HG03520 (cell line): ENCODE measurements around the gene TROAP.
"Not testable (repeated sequence)": the region's sequence is repeated elsewhere in the genome, so short reads cannot be mapped to it uniquely, and the experiment has no call there.

Experiments used
- ATAC-seq: cut with Tn5 transposase; IDR thresholded peaks from one replicate; pipeline ENCODE4 v1.9.1; 2021; ENCODE audit warnings: mild to moderate bottlenecking, moderate library complexity; ENCODE audit not compliant: unreplicated experiment

The TROAP gene

DNA sequence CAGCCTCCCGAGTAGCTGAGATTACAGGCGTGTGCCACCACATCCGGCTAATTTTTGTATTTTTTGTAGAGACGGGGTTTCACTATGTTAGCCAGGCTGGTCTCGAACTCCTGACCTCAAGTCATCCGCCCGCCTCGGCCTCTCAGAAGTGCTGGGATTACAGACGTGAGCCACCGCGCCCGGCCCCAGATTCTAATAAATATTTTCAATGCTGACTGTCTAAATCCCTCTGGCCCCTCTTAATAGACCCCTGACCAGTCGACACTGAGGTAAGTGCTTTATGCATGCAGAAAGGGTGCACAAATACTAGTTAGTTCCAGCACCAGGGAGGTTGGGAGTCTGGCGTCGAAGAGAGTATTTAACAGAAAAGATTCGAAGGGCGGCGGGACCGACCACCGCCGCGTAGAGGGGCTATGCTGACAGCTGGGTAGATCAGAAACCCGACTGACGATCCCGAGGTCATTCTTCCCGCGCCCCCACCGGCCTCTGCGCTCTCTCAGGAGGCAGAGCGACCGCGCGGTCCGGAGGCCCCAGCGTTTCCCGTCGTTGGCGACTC is 43.1 kb downstream of the TROAP start:
- no peak for ATAC-seq

DNA sequence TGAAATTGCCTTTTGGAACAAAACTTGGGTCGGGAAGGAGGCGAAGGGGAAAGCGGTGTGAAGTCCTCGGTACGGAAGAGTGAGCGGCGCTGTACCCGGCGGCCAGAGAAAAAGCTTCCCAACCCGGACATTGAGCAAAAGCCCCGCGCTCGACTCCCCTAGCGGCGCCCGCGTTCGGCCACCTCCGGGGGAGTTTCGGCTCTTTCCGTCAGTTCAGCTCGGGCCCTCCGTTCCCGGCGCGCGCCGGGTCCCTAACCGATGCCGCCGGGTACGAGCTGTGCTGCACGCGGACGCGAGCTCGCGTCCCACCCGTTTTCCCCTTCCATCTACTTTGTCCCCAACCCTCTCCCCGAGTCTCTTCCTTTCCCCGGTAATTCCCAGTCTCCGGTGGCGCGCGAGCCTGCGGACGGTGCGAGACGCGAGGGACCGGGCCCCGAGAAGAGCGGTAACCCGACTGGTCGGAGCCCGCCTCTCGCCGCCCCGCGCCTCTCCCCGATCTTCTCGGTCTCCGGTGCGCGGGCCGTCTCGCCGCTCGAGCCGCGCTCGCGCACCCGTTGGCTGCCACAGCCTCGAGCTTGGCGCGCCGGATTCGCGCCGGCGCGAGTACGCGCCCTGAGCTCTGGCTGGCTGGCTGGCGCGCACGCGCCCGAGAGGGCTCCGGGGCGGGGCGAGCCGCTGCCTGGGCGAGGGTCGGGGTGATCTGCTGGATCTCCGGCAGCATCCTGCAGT is 43.8 kb downstream of the TROAP start:
- peak; percentile 58 for ATAC-seq

DNA sequence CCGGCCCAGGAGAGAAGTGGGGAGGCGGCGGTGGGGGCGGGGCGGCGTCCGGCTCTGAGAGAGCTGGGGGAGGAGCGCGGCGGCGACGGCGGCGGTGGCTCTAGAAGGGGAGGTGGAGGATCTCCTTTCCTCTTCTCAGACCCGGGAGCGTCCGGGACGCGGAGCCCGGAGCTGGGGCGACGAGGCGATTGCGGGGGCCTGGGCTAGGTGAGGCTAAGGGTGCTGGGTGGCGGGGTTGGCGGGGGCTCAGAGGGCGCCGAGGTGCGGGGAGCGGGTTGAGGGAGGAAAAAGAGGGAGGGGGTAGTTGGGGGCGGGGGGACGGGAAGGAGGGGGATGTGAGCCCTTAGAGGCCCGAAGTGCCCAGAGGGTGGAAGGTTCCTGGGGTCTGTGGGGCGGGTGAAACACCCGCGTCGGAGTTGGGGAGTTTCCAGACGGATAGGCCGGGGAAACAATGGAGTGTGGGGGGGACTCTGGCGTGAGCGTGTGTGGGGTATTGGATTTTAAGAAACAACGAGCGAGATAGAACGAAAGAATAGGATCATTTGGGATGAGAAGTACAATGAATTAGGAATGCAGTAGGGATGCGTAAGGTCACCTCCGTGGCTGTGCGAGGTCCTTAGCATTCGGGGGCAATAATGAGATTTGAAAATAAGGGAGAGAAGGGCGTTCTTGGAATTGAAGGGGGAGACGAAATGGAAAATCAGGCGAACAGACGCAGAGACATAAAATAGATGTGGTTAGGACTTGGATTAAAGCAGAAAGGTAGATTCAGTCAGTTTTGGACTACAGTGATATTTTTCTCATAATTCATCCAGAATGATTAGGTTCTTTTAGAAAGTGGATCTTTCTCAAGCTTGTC is 44.6 kb downstream of the TROAP start, which contains the start of gene SPATS2:
TSS of gene SPATS2 (plus strand) at position 82 of the 859 bp plus-strand sequence. CDS start 93,551 bp downstream, outside the sequence.
- no peak for ATAC-seq

DNA sequence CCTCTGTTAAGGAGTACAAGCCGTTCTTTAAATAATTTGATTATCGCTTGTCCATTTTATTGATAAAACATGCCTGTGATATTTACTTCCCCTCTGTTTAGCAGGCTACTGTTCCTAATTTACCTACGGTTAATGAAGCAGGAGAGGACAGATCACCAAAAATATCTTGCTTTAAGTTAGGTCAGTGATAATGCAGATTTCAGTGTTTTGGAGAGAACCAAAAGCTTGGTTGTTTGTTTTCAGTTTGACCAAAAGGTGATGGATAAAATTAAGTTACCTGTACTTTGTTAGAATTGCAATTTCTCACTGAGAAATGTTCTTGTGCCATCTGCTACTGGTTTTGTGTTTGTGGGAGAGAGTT is 45.2 kb downstream of the TROAP start:
- ATAC-seq = no peak

DNA sequence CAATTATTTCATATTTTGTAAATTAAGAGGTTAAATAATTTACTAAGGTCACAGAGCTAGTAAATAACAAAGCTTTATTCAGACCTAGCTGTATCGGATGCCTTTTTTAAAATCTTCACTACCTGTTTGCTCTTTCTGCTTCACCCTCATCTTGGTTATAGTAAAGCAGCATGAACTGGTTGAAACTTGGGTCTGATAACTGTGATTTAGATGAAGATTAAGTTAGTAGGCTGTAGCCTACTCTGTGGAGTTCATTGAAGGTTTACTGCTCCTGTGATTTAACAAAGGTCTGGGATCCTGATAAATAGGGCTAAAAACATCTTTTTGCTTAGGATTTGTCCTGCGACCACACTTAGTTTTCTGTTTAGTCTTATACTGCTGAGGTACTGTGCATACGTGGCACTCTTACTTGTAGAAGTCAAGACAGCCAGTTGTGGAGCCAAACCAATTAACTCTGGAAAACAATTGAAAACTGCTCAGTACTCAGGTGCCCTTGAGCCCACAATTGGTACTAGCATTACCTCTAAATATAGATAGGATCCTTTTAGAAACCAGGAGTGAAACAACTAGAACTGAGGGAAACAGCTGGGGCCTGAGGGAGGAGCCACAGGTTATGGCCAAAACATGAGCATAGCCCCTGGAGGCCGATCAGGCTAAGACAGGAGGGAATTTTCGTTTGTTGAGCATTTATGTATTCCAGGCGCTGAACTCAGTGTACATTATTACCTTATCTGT is 46.5 kb downstream of the TROAP start:
- peak; percentile 41 for ATAC-seq

DNA sequence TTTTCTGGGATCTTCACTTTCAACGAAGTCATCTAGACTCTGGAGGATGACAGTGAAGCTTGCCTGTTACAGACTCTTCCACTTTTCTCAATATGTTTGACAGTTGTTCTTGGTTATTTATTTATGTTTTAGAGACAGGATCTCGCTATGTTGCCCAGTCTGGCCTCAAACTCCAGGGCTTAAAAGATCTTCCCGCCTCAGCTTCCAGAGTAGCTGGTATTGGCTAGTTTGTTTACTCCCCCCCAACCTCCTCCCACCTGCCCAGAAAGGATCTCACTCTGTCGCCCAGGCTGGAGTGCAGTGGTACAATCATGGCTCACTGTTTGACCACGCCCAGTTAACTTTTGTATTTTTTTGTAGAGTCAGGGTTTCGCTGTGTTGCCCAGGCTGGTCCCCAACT is 47.5 kb downstream of the TROAP start:
- no peak for ATAC-seq

DNA sequence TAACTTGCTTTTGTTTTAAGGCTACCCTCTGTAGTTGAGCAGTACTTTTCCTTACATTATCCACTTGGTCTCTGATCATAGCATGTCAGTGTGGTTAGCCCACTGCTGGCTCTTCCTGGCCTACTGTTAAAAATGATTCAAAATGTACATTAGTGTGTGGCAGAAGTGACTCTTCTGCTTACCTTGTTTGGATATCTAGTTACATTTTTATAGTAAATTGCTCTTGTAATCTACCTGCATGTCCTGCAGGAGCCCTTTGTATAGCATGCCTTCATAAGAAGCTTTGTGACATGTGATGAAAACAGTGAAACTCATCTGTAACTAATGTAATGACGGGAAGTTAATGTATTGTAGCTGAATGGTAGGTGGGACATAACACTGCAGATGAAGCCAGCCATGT is 52.4 kb downstream of the TROAP start:
- no peak for ATAC-seq

DNA sequence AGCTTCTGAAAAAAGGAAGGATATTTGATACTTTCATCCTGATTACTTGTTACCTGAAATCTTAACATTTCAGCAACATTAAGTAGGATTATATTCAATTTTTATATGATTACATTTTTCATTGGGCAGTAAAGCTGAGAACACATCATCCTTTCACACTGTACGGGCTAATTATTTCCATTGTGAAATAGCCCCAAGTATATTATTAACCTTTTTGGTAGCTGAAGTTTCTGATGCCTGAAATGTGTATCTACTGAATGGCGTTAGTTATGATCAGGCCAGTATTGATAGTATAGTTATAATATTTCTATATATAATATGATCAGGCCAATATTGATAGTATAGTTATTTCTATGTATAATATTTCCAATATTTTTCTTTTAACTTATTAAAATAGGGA is 54.3 kb downstream of the TROAP start:
- no peak for ATAC-seq

DNA sequence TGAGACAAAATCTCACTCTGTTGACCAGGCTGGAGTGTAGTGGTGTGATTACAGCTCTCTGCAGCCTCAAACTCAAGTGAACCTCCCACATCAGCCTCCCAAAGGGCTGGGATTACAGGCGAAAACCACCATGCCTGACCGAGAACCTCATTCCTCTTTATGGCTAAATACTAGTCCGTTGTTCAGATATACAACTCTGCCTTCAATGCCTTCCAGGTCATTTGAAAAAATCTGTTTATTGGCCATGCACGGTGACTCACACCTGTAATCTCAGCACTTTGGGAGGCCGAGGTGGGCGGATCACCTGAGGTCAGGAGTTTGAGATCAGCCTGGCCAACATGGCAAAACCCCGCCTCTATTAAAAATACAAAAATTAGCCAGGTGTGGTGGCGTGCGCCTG is 57.1 kb downstream of the TROAP start:
- ATAC-seq = not testable (repeated sequence)
